H9 (cell line): Measurements from ENCODE around the gene TCF4. TPM values are rescaled to one million over a fixed set of nuclear protein-coding genes. Genes with fewer than 3 reads are reported as not detected.

Source experiments
- DNase-seq: peaks from one replicate; pipeline ENCODE4 v3.0.0-alpha.2; 2017
- H2AFZ ChIP-seq: one replicate; pipeline ENCODE4 v1.6.1; 2013; ENCODE audit warnings: mild to moderate bottlenecking, low read length, control low read depth, moderate library complexity
- H2AK5ac ChIP-seq: 2 replicates; pipeline ENCODE4 v1.6.1; 2013; ENCODE audit warnings: low read length, control low read depth, mixed read lengths; ENCODE audit not compliant: insufficient read length
- H2BK120ac ChIP-seq: one replicate; pipeline ENCODE4 v1.6.1; 2013; ENCODE audit warnings: low read depth, mild to moderate bottlenecking, low read length, control low read depth, inconsistent platforms; ENCODE audit not compliant: poor library complexity, severe bottlenecking
- H2BK12ac ChIP-seq: 2 replicates; pipeline ENCODE4 v1.6.1; 2013; ENCODE audit warnings: low read length, control low read depth, mixed read lengths, low read depth; ENCODE audit not compliant: insufficient read length
- H2BK15ac ChIP-seq: 2 replicates; pipeline ENCODE4 v1.6.1; 2013; ENCODE audit warnings: low read depth, low read length, control low read depth
- H2BK20ac ChIP-seq: one replicate; pipeline ENCODE4 v1.6.1; 2013; ENCODE audit warnings: low read depth, mild to moderate bottlenecking, low read length, control low read depth, inconsistent platforms; ENCODE audit not compliant: poor library complexity, severe bottlenecking
- H2BK5ac ChIP-seq: 2 replicates; pipeline ENCODE4 v1.6.1; 2013; ENCODE audit warnings: low read length, control low read depth, mixed read lengths; ENCODE audit not compliant: insufficient read length
- H3K14ac ChIP-seq: 2 replicates; pipeline ENCODE4 v1.6.1; 2013; ENCODE audit warnings: low read length, control low read depth; ENCODE audit not compliant: insufficient read depth
- H3K18ac ChIP-seq: 2 replicates; pipeline ENCODE4 v1.6.1; 2013; ENCODE audit warnings: low read depth, mild to moderate bottlenecking, mixed read lengths, low read length, control low read depth; ENCODE audit not compliant: insufficient read length
- H3K23ac ChIP-seq: 2 replicates; pipeline ENCODE4 v1.6.1; 2013; ENCODE audit warnings: low read length, control low read depth, mixed read lengths, low read depth; ENCODE audit not compliant: insufficient read length
- H3K23me2 ChIP-seq: 2 replicates; pipeline ENCODE4 v1.6.1; 2013; ENCODE audit warnings: low read depth, mild to moderate bottlenecking, mixed read lengths, low read length, control low read depth; ENCODE audit not compliant: insufficient read length, poor library complexity, severe bottlenecking
- H3K27ac ChIP-seq: 2 replicates; pipeline ENCODE4 v1.5.1; 2013; ENCODE audit warnings: low read length, control low read depth, mixed read lengths, low read depth; ENCODE audit not compliant: insufficient read length
- H3K27me3 ChIP-seq: 2 replicates; pipeline ENCODE4 v1.6.1; 2013; ENCODE audit warnings: low read length, control low read depth, inconsistent platforms; ENCODE audit not compliant: insufficient read depth
- H3K4ac ChIP-seq: 2 replicates; pipeline ENCODE4 v1.6.1; 2013; ENCODE audit warnings: low read depth, mild to moderate bottlenecking, control low read depth, inconsistent platforms, low read length, moderate library complexity
- H3K4me1 ChIP-seq: 2 replicates; pipeline ENCODE4 v1.6.1; 2013; ENCODE audit warnings: low read length, control low read depth, inconsistent platforms; ENCODE audit not compliant: insufficient read depth
- H3K4me2 ChIP-seq: 2 replicates; pipeline ENCODE4 v1.6.1; 2013; ENCODE audit warnings: low read length, control low read depth, mixed read lengths; ENCODE audit not compliant: insufficient read length, insufficient read depth
- H3K56ac ChIP-seq: 2 replicates; pipeline ENCODE4 v1.6.1; 2013; ENCODE audit warnings: low read depth, mild to moderate bottlenecking, mixed read lengths, low read length, control low read depth; ENCODE audit not compliant: insufficient read length
- H3K79me1 ChIP-seq: 2 replicates; pipeline ENCODE4 v1.6.1; 2013; ENCODE audit warnings: low read depth, mild to moderate bottlenecking, moderate library complexity, low read length, control low read depth, inconsistent platforms; ENCODE audit not compliant: insufficient read depth, poor library complexity, severe bottlenecking
- H3K79me2 ChIP-seq: 2 replicates; pipeline ENCODE4 v1.6.1; 2013; ENCODE audit warnings: low read length, control low read depth, inconsistent platforms; ENCODE audit not compliant: insufficient read depth
- H3K9ac ChIP-seq: 2 replicates; pipeline ENCODE4 v1.6.1; 2013; ENCODE audit warnings: low read length, control low read depth, mixed read lengths; ENCODE audit not compliant: insufficient read length; ENCODE audit errors: extremely low read depth
- H3K9me3 ChIP-seq: one replicate; pipeline ENCODE4 v1.6.1; 2013; ENCODE audit warnings: low read depth, low read length, inconsistent platforms; ENCODE audit not compliant: control insufficient read depth
- H3T11ph ChIP-seq: one replicate; pipeline ENCODE4 v1.6.1; 2013; ENCODE audit warnings: mild to moderate bottlenecking, low read length, control low read depth, inconsistent platforms
- H4K20me1 ChIP-seq: one replicate; pipeline ENCODE4 v1.6.1; 2013; ENCODE audit not compliant: control insufficient read depth, insufficient read length, insufficient read depth
- H4K5ac ChIP-seq: 2 replicates; pipeline ENCODE4 v1.6.1; 2013; ENCODE audit warnings: low read depth, mild to moderate bottlenecking, mixed read lengths, low read length, control low read depth; ENCODE audit not compliant: insufficient read length
- H4K8ac ChIP-seq: replicated peaks from 2 replicates; pipeline ENCODE4 v1.6.1; 2013; ENCODE audit warnings: low read length, control low read depth, mixed read lengths, low read depth; ENCODE audit not compliant: insufficient read length
- H4K91ac ChIP-seq: 2 replicates; pipeline ENCODE4 v1.6.1; 2013; ENCODE audit warnings: low read depth, mild to moderate bottlenecking, moderate library complexity, mixed read lengths, low read length, control low read depth; ENCODE audit not compliant: insufficient read length
- H3K27ac Mint-ChIP-seq, 3 experiments: 2 replicates in 2 of 3; 3 replicates in 1 of 3; pipeline ENCODE4 v1.8.0; 2020 to 2021; ENCODE audit warnings: mixed read lengths in 3 of 3, mild to moderate bottlenecking in 1 of 3, moderate library complexity in 1 of 3
- H3K27me3 Mint-ChIP-seq: 2 replicates; pipeline ENCODE4 v1.8.0; 2021; ENCODE audit warnings: low read depth, mild to moderate bottlenecking, moderate library complexity, mixed read lengths
- H3K36me3 Mint-ChIP-seq, 3 experiments: 2 replicates in 2 of 3; 3 replicates in 1 of 3; pipeline ENCODE4 v1.8.0; 2020 to 2021; ENCODE audit warnings: low read depth in 3 of 3, mixed read lengths in 3 of 3; ENCODE audit not compliant: insufficient read depth in 1 of 3
- H3K4me1 Mint-ChIP-seq, 2 experiments: 2 replicates each; pipeline ENCODE4 v1.8.0; 2020; ENCODE audit warnings: mixed read lengths in 2 of 2
- H3K4me3 Mint-ChIP-seq, 2 experiments: 2 replicates in 1 of 2; 3 replicates in 1 of 2; pipeline ENCODE4 v1.8.0; 2020 to 2021; ENCODE audit warnings: mild to moderate bottlenecking in 2 of 2, mixed read lengths in 2 of 2, moderate library complexity in 1 of 2
- H3K9me3 Mint-ChIP-seq, 2 experiments: 2 replicates in 1 of 2; 3 replicates in 1 of 2; pipeline ENCODE4 v1.8.0; 2020; ENCODE audit warnings: mild to moderate bottlenecking in 2 of 2, mixed read lengths in 2 of 2, moderate library complexity in 1 of 2
- CTCF ChIP-seq: fragments of 200-600 bp; sonication (generic); conservative IDR thresholded peaks from 3 replicates; pipeline ENCODE4 v1.8.0; 2021; ENCODE audit warnings: antibody characterized with exemption, mild to moderate bottlenecking
- WGBS: extraction: QIAGEN DNeasy Blood & Tissue Kit; methylation state at CpG from one replicate; pipeline ENCODE4 v1.1.7; 2013; ENCODE audit warnings: missing lambda C conversion rate, low lambda C conversion rate, mixed read lengths; ENCODE audit not compliant: insufficient read length; ENCODE audit errors: extremely low coverage; 5-methylcytosine and 5-hydroxymethylcytosine counted together
- total RNA-seq: library from RNA; stranded (reverse); gene quantifications from 2 replicates; pipeline ENCODE4 v1.2.1, GENCODE V29; 2021

The TCF4 gene
- total RNA-seq, 1 experiment from 2014 or later: 99.4 TPM

- H3K36me3 Mint-ChIP-seq: peaks cover 0 to 8% (median 4%) of the 10 kb centered on the region in 3 experiments; a peak in 4 of 7 replicates
- WGBS: no CpG with 5 or more reads among the region's 3 CpGs
- no peak overlapping the region for H4K91ac ChIP-seq
- peak overlapping the region; percentile 24 for H3K27ac ChIP-seq
- peaks cover 59 to 63% of the 10 kb centered on the region in 2 experiments for H3K4me1 Mint-ChIP-seq
- H2BK120ac ChIP-seq: no peak overlapping the region
- H2BK20ac ChIP-seq: no peak overlapping the region
- no peak for TF ChIP-seq CTCF
- no peaks in the 10 kb centered on the region for H3K23me2 ChIP-seq
- H2BK5ac ChIP-seq: no peak overlapping the region
- H3K9me3 Mint-ChIP-seq: no peaks in the 10 kb centered on the region
- H3K79me2 ChIP-seq: peaks cover 16% of the 10 kb centered on the region; the same call in 1 of the 2 replicates
- no peak overlapping the region for H3K23ac ChIP-seq
- H3K4me3 Mint-ChIP-seq: peak overlapping the region in 1 of 2 experiments; percentile 63; a peak in 2 of 5 replicates
- H4K8ac ChIP-seq: no peak overlapping the region
- no peak overlapping the region for H3K14ac ChIP-seq
- H3K27me3 Mint-ChIP-seq: no peaks in the 10 kb centered on the region
- H3K9me3 ChIP-seq: no peaks in the 10 kb centered on the region
- no peak overlapping the region for H3K9ac ChIP-seq
- peak overlapping the region; percentile 1 for H3K4me2 ChIP-seq
- H4K5ac ChIP-seq: no peak overlapping the region
- peaks cover 15% of the 10 kb centered on the region for H3K4me1 ChIP-seq
- no peak overlapping the region for H3K56ac ChIP-seq
- no peak overlapping the region for H2BK15ac ChIP-seq
- no peak overlapping the region for H2AK5ac ChIP-seq
- peak; percentile 65 for DNase-seq
- no peak overlapping the region for H2AFZ ChIP-seq
- no peaks in the 10 kb centered on the region for H4K20me1 ChIP-seq
- H2BK12ac ChIP-seq: no peak overlapping the region
- H3K27ac Mint-ChIP-seq: peak overlapping the region; percentile 80 to 95 (median 86)
- H3K79me1 ChIP-seq: peaks cover 7% of the 10 kb centered on the region
- H3T11ph ChIP-seq: no peak overlapping the region
- no peak overlapping the region for H3K4ac ChIP-seq
- no peak overlapping the region for H3K18ac ChIP-seq
- no peaks in the 10 kb centered on the region for H3K27me3 ChIP-seq
Measured at GRCh38 chr18:55439056-55439455, 148.9 kb downstream of the TCF4 start.
